ENCODE measurements around the gene AGPAT1.

DNA sequence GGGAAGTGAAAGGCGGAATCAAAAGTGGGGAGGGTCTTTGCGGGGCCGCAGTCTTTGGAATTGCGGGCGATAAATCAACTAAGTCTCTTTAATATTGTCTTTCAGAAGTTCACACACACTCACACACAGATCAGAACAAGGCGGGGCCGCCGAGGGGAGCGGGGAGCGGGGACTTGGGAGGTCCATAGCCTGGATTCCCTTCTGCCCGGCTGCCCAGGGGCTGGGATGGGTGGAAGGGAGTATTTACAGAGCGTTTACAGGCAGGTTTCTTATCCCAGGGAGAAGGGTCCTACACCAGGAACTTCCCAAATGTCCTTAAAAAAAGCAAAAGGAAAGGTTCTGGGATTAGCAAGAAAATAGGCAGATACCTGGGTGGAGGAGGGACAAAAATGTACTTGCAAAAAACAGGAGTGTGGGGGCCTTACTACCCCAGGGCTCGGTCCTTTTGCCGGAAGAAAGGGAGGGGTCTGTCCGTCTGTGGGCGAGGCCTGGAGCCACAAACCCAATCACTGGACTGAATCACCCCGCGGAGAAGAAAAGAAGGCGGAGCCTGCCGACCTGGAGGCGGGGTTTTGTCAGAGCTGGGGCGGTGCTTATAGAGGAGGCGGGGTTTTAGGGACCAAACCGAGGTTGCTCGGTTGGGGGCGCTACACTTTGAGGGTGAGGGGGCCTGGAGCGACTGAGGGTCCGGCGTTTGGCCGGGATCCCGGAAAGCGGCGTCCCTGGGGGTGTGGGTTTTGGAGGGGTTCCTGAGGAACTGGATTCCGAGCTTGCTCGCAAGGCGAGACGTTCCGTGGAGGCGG is 27.4 kb downstream of the AGPAT1 start:
- TF ChIP-seq, protein P1, sequence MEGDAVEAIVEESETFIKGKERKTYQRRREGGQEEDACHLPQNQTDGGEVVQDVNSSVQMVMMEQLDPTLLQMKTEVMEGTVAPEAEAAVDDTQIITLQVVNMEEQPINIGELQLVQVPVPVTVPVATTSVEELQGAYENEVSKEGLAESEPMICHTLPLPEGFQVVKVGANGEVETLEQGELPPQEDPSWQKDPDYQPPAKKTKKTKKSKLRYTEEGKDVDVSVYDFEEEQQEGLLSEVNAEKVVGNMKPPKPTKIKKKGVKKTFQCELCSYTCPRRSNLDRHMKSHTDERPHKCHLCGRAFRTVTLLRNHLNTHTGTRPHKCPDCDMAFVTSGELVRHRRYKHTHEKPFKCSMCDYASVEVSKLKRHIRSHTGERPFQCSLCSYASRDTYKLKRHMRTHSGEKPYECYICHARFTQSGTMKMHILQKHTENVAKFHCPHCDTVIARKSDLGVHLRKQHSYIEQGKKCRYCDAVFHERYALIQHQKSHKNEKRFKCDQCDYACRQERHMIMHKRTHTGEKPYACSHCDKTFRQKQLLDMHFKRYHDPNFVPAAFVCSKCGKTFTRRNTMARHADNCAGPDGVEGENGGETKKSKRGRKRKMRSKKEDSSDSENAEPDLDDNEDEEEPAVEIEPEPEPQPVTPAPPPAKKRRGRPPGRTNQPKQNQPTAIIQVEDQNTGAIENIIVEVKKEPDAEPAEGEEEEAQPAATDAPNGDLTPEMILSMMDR (IDR thresholded peaks at IDR 0.05): peak in 4 of 6 experiments; percentile 13 to 45 (median 22)
- TF ChIP-seq POLR2A (IDR thresholded peaks at IDR 0.05): no peak

All from esophagus squamous epithelium (tissue), 4 donors.